GM19043 (cell line): ENCODE data around the gene ITGA6.

Experiments used
- ATAC-seq: cut with Tn5 transposase; IDR thresholded peaks from one replicate; pipeline ENCODE4 v1.9.1; 2021; ENCODE audit warnings: low read depth; ENCODE audit not compliant: unreplicated experiment

The ITGA6 gene

GRCh38 chr2:172439509-172439860 lies 12.1 kb downstream of the ITGA6 start:
- ATAC-seq: no peak

GRCh38 chr2:172439911-172440310 lies 12.5 kb downstream of the ITGA6 start:
- ATAC-seq: no peak

DNA sequence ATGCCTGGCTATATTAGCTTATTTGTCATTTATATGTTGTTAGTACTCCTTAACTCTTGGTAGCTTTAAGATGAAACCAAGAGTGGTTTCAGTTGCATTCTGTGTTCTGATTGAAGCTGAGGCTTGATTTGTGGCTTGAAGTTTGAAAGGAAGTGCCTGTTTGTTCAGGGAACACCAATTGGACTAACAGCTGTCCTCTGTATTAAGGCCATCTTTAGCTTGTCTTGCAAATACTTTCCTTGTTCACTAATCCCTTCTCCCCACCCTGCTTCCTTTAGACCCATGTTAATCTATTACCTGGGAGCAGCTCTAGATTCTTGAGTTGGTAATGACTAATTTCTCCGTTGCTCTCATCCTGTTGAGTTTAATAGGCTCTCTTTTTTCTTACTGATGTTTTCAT lies 13.4 kb downstream of the ITGA6 start:
- no peak for ATAC-seq

GRCh38 chr2:172442072-172442895 lies 14.9 kb downstream of the ITGA6 start:
- ATAC-seq: no peak

DNA sequence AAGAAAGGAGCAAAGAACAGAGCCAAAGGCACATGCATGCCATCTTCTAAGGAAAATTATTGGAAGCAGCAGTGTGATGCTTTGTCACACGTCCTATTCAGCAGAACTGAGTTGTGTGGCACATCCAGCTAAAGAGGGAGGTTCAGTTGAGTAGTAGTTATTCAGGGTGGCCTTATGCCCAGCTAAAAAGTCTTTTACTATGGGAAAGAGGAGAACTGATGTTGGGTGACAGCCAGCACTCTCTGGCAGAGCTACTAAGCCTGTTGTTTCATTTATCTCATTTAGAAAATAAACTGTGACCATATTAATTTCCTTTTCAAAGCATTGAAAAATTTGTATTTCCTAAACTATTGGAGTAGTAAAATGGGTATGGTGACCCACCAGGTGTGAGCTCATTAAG lies 18.5 kb downstream of the ITGA6 start:
- ATAC-seq: no peak

DNA sequence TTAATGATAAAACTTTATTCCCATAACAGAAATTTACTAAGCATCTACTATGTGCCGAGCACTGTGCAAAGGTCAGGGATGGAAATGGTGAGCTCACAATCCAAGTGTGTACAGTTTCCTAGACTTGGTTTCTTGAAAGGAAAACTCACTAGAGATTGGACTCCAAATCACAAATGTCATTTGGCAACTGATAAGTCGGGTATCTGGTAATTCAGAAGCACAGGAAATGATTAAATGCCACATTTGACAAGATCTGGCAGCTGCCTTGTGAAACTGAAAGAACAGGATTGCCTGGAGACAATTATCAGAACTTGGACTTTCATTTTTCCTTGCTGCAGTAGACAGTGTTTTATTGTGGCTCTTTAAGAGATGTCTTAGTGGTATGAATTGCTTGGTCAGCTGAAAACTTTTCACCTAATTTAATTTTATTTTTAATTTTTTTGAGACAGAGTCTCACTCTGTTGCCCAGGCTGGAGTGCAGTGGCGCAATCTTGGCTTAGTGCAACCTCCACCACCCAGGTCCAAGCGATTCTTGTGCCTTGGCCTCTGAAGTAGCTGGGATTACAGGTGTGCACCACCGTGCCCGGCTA lies 19.2 kb downstream of the ITGA6 start:
- no peak for ATAC-seq

GRCh38 chr2:172447811-172448493 lies 20.6 kb downstream of the ITGA6 start:
- no peak for ATAC-seq

DNA sequence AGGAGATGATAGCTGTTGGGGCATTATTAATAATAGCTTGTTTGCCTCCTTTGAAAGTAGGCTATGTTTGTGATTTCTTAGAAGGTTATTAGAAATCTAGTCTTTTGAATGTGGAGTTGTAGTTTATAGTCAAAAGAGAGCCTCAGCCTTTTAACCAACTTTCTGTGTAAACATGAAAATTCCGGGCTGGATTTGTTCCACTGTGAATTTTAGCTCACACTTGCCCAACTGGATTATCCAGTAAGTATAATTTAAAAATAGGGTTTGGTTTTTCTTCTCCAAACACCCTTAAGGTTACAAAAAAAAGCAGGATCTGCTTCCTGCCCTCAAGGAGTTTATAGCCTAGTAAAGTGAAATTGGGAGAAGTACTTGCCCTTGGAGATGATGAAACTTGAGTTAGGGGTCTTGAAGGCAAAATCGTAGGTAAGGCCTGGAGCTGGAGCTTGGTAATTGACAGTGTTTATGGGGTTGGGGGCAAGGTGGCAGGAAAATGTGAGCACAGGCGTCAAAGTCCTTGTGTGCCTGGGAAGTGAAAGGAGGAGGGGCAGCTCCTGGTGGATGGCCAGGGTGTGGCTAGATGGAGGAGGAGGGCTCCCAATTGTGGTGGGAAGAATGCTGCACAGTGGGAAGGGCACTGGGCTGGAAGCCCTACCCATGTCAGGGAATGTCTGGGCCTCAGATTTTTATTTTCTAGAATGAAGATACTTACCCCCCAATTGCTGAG lies 21.3 kb downstream of the ITGA6 start:
- no peak for ATAC-seq

GRCh38 chr2:172449911-172450550 lies 22.6 kb downstream of the ITGA6 start:
- ATAC-seq: no peak

GRCh38 chr2:172451923-172452322 lies 24.5 kb downstream of the ITGA6 start:
- no peak for ATAC-seq

DNA sequence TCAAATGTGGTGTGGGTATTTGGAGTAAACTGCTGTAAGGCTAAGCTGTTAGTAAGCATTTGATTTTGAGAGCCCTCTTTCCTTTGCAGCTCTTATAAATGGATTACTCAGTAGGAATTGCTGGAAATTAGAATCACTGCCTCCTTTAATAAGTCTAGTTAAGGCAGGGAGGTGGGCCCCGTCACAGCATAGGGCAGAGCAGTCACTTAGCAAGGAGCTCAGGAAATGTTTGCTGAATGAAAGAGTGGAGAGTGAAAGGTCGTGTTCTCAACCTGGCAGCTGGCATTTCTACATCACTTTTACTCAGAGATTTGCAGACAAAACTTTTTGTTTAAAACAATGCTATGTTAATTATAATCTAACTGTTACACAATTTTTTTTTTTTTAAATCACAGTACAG lies 25.5 kb downstream of the ITGA6 start:
- ATAC-seq: no peak

DNA sequence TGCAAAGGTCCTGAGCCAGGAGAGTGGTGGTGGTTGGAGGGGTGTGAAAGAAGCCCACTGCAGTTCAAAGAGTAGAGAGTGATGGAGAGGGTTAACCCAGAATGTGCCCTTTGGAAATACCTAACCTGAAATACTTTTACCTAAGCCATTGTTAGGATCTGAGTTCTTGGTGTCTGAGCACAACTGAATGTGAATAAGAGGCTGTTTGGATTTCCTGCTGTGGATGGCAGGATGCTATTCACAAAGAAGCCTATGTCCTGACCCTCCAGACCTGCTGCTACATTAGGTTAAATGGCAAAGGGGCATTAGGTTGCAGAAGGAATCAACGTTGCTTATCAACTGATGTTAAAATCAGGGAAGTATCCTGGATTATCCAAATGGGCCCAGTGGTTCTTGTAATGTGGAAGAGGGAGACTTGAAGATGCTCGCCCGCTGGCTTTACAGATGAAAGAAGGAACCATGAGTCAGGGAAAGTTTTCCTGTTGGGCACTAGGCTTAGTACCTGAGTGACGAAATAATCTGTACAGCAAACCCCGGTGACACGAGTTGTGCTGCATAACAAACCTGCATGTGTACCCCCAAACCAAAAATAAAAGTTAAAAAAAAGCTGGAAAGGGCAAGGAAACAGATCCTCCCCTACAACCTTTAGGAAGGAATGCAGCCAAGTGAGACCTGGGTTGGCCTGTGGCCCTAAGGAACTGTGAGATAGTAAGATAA lies 27.2 kb downstream of the ITGA6 start:
- no peak for ATAC-seq

GRCh38 chr2:172455121-172455515 lies 27.7 kb downstream of the ITGA6 start:
- ATAC-seq: no peak

DNA sequence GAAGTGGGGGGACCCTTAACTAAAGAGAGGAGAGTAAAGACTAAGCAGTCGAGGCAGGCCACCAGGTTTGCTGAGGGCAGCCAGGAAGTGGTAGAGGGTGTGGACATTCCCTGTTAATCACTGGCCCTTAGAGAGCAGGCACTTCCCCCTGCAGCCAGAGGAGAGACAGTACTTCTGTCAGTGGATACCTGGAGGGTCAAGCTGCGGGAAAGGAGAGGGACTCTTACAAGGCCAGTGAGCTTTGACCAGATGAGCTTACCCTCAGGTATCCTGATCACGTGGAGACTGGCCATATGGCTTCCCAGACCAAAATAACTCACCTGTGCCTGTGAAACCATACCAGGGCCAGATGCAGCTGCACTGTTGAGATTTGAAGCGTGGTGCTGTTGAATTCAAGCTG lies 28.6 kb downstream of the ITGA6 start:
- no peak for ATAC-seq

- ATAC-seq: no peak
Measured at GRCh38 chr2:172457536-172457935, 30.1 kb downstream of the ITGA6 start.

- ATAC-seq: no peak
Measured at GRCh38 chr2:172458561-172459124, 31.3 kb downstream of the ITGA6 start.

DNA sequence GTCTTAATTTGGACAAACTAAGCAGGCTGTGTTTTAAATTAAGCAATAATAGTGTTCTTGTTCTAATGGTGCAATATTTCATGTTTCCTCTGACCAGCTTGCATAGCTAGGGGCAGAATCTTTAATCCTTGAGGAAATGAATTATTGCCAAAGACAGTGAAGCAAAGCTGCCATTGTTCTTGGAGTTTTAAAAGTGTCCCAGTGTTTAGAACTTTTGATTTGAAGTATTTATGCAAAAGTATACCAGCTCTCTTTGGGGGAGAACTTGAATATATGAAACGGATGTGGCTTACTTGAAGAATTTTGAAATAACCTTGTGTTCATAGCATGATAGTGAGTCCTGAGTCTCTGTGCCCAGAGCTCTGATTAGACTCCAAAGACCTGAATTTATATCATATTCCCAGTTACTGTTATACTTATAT lies 33.4 kb downstream of the ITGA6 start:
- no peak for ATAC-seq

- ATAC-seq: no peak
Measured at GRCh38 chr2:172461591-172462372, 34.4 kb downstream of the ITGA6 start.

GRCh38 chr2:172462373-172462848 lies 35.0 kb downstream of the ITGA6 start:
- ATAC-seq: no peak
